ENCODE results near the gene MGMT. TPM values are rescaled to one million over a fixed set of nuclear protein-coding genes. Genes with fewer than 3 reads are reported as not detected.

MGMT gene
- total RNA-seq, 1 experiment from 2014 or later: 11.5 TPM

DNA sequence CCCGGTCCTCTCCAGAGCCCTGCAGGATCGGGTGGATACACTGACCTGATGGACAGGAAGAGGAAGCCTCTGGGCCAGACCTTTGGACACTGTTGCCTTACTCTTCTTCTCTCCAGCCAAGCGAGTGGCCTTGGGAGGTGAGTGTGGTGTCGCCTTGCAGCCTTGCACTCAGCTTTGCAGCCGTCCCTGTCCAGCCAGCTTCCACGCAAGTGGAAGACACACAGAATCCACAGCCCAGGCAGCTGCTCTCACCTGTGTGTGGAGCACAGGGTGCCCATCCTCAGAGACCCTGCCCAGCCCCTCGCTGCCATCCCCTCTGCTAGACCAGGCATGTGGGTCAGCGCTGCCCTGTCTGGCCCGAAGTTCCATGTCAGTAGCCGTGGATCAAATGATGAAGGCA, 258.0 kb downstream of the MGMT start:
- ChIA-PET POLR2A (no interaction called here), CTCF (no interaction called here), RAD21 (ENCODE audit: low non-redundant PET in 1 of 2, low total read pairs in 2 of 2, uncharacterized antibody in 2 of 2, unreplicated experiment in 2 of 2) (no interaction called here)
- Histone ChIP-seq H4K20me1 (ENCODE audit: insufficient read depth) (no peaks in the 10 kb centered on the region), H3K4me1 (ENCODE audit: control insufficient read depth in 1 of 2, insufficient read depth in 2 of 2, low read length in 2 of 2) (no peaks in the 10 kb centered on the region), H3K27me3 (ENCODE audit: insufficient read depth, low read length) (no peaks in the 10 kb centered on the region), H2AFZ (ENCODE audit: low read depth, low read length, poor library complexity, severe bottlenecking) (no peak overlapping the region), H3K9me2 (ENCODE audit: insufficient read depth) (no peaks in the 10 kb centered on the region), H3K36me3 (ENCODE audit: control insufficient read depth in 1 of 2, insufficient read depth in 2 of 2, low read length in 2 of 2) (no peaks in the 10 kb centered on the region), H3K4me2 (ENCODE audit: low read length) (no peak overlapping the region), H3K9ac (ENCODE audit: low read length) (no peak overlapping the region), H3K4me3 (replicated peaks in 1 of 2; ENCODE audit: low read depth in 1 of 2, low read length in 2 of 2) (no peak overlapping the region), H3K27ac (ENCODE audit: low read depth, low read length) (no peak overlapping the region), H3K9me3 (ENCODE audit: control insufficient read depth in 1 of 2, insufficient read depth in 1 of 2, low read depth in 1 of 2, low read length in 2 of 2) (no peaks in the 10 kb centered on the region), H3K79me2 (ENCODE audit: insufficient read depth, low read length) (no peaks in the 10 kb centered on the region)
- BruUV-seq (replicated peaks): no TSS peak
- TF ChIP-seq SP1 (IDR thresholded peaks at IDR 0.05; ENCODE audit: low read depth) (no peak), ATF3 (IDR thresholded peaks at IDR 0.05) (no peak), EGR1 (IDR thresholded peaks at IDR 0.05; ENCODE audit: low read depth) (no peak), RAD21 (IDR thresholded peaks at IDR 0.05; ENCODE audit: low read depth) (no peak), POLR2AphosphoS5 (IDR thresholded peaks at IDR 0.05; ENCODE audit: low read depth, low read length) (no peak), ZNF274 (IDR thresholded peaks at IDR 0.05; ENCODE audit: low read depth, low read length) (no peak), SIN3A (IDR thresholded peaks at IDR 0.05; ENCODE audit: low read depth) (no peak), CBX3 (IDR thresholded peaks at IDR 0.05; ENCODE audit: low read depth) (no peak), MAX (IDR thresholded peaks at IDR 0.05) (no peak)
- TF ChIP-seq, protein P1, sequence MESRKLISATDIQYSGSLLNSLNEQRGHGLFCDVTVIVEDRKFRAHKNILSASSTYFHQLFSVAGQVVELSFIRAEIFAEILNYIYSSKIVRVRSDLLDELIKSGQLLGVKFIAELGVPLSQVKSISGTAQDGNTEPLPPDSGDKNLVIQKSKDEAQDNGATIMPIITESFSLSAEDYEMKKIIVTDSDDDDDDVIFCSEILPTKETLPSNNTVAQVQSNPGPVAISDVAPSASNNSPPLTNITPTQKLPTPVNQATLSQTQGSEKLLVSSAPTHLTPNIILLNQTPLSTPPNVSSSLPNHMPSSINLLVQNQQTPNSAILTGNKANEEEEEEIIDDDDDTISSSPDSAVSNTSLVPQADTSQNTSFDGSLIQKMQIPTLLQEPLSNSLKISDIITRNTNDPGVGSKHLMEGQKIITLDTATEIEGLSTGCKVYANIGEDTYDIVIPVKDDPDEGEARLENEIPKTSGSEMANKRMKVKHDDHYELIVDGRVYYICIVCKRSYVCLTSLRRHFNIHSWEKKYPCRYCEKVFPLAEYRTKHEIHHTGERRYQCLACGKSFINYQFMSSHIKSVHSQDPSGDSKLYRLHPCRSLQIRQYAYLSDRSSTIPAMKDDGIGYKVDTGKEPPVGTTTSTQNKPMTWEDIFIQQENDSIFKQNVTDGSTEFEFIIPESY (IDR thresholded peaks at IDR 0.05; ENCODE audit: extremely low read depth, insufficient replicate concordance, low read length): no peak
- TF ChIP-seq, protein P2, sequence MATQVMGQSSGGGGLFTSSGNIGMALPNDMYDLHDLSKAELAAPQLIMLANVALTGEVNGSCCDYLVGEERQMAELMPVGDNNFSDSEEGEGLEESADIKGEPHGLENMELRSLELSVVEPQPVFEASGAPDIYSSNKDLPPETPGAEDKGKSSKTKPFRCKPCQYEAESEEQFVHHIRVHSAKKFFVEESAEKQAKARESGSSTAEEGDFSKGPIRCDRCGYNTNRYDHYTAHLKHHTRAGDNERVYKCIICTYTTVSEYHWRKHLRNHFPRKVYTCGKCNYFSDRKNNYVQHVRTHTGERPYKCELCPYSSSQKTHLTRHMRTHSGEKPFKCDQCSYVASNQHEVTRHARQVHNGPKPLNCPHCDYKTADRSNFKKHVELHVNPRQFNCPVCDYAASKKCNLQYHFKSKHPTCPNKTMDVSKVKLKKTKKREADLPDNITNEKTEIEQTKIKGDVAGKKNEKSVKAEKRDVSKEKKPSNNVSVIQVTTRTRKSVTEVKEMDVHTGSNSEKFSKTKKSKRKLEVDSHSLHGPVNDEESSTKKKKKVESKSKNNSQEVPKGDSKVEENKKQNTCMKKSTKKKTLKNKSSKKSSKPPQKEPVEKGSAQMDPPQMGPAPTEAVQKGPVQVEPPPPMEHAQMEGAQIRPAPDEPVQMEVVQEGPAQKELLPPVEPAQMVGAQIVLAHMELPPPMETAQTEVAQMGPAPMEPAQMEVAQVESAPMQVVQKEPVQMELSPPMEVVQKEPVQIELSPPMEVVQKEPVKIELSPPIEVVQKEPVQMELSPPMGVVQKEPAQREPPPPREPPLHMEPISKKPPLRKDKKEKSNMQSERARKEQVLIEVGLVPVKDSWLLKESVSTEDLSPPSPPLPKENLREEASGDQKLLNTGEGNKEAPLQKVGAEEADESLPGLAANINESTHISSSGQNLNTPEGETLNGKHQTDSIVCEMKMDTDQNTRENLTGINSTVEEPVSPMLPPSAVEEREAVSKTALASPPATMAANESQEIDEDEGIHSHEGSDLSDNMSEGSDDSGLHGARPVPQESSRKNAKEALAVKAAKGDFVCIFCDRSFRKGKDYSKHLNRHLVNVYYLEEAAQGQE (IDR thresholded peaks at IDR 0.05; ENCODE audit: low read depth): no peak
- DNase-seq (ENCODE audit: low read depth, low spot score) (no peak), ATAC-seq (no peak)
- intact Hi-C loops (cut with micrococcal nuclease): no loop called here
